ENCODE data around the gene COG5.

COG5 gene

DNA sequence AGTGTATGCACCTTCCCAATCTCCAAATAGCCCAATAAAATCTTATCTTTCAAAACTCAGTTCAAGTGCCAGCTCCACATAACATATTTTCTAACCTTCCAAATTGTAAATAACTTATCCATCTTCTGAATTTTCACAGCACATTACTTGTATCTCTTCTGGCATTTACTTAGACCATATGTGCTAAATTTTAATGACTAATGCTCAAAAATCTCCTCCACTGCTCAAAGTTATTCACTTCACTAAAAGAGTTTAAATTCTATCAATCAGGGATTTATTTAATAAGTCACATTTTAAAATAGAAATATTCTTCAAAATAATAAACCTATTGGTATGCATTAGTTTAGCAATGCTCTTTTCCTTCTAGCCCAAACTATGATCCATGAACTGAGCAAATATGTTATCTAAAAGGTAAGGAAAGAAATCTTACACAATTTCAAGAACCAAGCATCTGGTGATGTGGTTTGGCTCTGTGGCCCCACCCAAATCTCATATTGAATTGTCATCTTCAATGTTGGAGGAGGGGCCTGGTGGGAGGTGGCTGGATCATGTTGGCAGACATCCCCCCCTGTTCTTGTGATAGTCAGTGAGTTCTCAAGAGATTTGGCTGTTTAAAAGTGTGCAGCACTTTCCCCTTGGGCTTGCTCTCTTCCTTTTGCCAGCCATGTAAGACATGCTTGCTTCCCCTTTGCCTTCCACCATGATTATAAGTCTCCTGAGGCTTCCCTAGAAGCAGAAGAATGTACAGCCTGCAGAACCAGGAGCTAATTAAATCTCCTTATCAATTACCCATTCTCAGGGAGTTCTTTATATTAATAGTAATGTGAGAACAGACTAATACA, 121.9 kb downstream of the COG5 start:
- no peak for TF ChIP-seq CTCF (IDR thresholded peaks at IDR 0.05; ENCODE audit: insufficient read depth, low read length, poor library complexity, severe bottlenecking)
- H3K27me3 ChIP-seq (replicated peaks; ENCODE audit: control insufficient read depth, insufficient read depth, low read length) = no peaks in the 10 kb centered on the region
- H3K36me3 ChIP-seq (ENCODE audit: control insufficient read depth, insufficient read depth, low read length) = no peaks in the 10 kb centered on the region
- no peak for DNase-seq (ENCODE audit: extremely low read depth, insufficient read length)
- H3K4me3 ChIP-seq (replicated peaks; ENCODE audit: low read depth, low read length) = no peak overlapping the region

DNA sequence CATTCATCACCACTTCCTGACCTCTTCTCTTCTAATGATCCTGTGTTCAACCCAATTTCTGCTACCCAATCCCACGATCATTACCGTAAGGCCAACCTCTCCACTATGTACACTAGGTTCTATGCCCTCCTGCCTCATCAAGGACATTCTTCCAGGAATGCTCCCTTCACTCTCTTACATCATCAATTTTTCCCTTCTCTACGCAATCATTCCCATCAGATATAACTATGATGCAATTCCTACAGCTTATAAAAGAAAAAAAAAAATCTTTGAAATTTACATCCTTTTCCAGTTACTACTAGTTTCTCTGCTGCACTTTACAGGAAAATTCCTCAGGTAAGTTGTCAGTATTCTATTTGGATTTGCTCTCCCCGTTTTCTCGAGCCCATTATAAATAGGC, 124.7 kb downstream of the COG5 start:
- no peak for DNase-seq (ENCODE audit: extremely low read depth, insufficient read length)
- TF ChIP-seq CTCF (IDR thresholded peaks at IDR 0.05; ENCODE audit: insufficient read depth, low read length, poor library complexity, severe bottlenecking) = no peak

DNA sequence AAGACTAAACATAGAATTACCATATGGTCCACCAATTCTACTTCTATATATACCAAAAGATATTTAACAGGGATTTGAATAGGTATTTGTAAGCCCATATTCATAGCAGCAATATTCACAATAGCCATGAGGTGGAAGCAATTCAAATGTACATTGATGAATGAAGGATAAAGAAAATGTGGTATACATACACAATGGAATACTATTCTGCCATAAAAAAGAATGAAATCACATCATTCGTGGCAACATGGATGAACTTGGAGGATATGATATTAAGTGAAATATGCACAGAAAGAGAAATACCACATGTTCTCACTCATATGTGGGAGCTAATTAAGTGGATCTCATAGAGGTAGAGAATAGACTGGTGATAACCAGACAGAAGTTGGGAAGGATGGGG, 128.0 kb downstream of the COG5 start:
- H3K36me3 ChIP-seq (ENCODE audit: control insufficient read depth, insufficient read depth, low read length) = no peaks in the 10 kb centered on the region
- no peaks in the 10 kb centered on the region for H3K27me3 ChIP-seq (replicated peaks; ENCODE audit: control insufficient read depth, insufficient read depth, low read length)
- no peak for TF ChIP-seq CTCF (IDR thresholded peaks at IDR 0.05; ENCODE audit: insufficient read depth, low read length, poor library complexity, severe bottlenecking)

More for the DNA sequence above, 124.7 kb downstream of the COG5 start:
- Histone ChIP-seq H3K36me3 (ENCODE audit: control insufficient read depth, insufficient read depth, low read length) (no peaks in the 10 kb centered on the region), H3K27me3 (replicated peaks; ENCODE audit: control insufficient read depth, insufficient read depth, low read length) (no peaks in the 10 kb centered on the region), H3K4me3 (replicated peaks; ENCODE audit: low read depth, low read length) (no peak overlapping the region)

DNA sequence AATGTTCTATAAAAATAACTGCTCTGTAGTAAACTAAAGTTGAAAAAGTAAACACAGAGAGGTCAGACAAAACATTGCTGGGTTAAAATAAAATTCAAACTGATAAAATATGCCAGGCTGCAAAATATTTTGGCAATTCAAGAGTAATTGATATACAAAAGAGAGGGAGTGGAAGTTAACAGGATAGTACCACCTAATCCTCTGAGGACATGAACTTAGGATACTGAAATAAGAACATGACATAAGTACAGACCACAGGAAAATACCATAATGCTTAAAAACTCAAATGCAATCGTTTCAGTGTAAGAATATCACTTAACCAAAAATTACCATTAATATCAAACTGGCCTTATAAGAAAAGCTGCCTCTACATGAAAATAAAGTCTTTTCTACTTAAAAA, 131.5 kb downstream of the COG5 start:
- Histone ChIP-seq H3K27me3 (replicated peaks; ENCODE audit: control insufficient read depth, insufficient read depth, low read length) (no peaks in the 10 kb centered on the region), H3K36me3 (ENCODE audit: control insufficient read depth, insufficient read depth, low read length) (no peaks in the 10 kb centered on the region), H3K4me3 (replicated peaks; ENCODE audit: low read depth, low read length) (no peak overlapping the region)
- TF ChIP-seq CTCF (IDR thresholded peaks at IDR 0.05; ENCODE audit: insufficient read depth, low read length, poor library complexity, severe bottlenecking) = no peak
- no peak for DNase-seq (ENCODE audit: extremely low read depth, insufficient read length)

More for the DNA sequence above, 128.0 kb downstream of the COG5 start:
- no peak for DNase-seq (ENCODE audit: extremely low read depth, insufficient read length)
- no peak overlapping the region for H3K4me3 ChIP-seq (replicated peaks; ENCODE audit: low read depth, low read length)

- Histone ChIP-seq H3K36me3 (ENCODE audit: control insufficient read depth, insufficient read depth, low read length) (no peaks in the 10 kb centered on the region), H3K4me3 (replicated peaks; ENCODE audit: low read depth, low read length) (no peak overlapping the region), H3K27me3 (replicated peaks; ENCODE audit: control insufficient read depth, insufficient read depth, low read length) (no peaks in the 10 kb centered on the region)
- no peak for TF ChIP-seq CTCF (IDR thresholded peaks at IDR 0.05; ENCODE audit: insufficient read depth, low read length, poor library complexity, severe bottlenecking)
- no peak for DNase-seq (ENCODE audit: extremely low read depth, insufficient read length)
These were observed 133.7 kb downstream of the COG5 start for GRCh38 chr7:107430057-107430456.
